Suppressor macrophage treated with lipopolysaccharide for 1 hour (primary cell): ENCODE results near the gene CDK18.

ENCODE experiments used
- DNase-seq, 3 donors: peaks; one replicate each; pipeline ENCODE4 v3.0.0-alpha.2; 2020 to 2022

The CDK18 gene

DNA sequence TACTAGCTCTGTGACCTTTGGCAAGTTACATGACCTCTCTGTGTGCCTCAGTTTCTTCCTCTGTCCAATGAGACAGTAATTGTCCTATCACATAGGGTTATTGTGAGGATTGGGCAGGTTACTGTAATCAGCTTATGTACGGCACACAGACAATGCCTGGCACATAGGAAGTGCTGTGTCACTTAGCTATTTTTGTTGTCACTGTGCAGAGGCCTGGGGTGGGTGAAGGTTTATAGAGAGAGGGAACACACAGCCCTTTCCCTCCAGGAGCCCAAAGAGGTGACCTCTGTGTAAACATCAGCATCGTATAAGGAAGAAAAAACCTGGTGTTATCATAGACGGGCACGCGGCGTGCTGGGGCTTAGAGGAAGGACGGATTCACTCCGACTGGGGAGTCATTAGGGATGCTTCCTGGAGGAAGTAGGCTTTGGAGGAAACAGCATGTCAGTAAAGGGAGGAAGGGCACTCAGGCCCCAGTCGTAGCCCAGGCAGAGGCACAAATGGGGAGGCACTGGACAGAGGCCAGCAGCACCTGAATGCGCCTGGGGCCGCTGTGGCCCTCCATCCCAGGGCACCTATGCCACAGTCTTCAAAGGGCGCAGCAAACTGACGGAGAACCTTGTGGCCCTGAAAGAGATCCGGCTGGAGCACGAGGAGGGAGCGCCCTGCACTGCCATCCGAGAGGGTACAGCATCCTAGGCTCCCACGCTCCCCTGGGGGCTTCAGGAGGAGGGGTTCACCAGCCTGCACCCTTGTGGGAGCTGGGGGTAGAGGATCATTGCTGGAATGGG, 21.2 kb downstream of the CDK18 start:
- no peak for DNase-seq

DNA sequence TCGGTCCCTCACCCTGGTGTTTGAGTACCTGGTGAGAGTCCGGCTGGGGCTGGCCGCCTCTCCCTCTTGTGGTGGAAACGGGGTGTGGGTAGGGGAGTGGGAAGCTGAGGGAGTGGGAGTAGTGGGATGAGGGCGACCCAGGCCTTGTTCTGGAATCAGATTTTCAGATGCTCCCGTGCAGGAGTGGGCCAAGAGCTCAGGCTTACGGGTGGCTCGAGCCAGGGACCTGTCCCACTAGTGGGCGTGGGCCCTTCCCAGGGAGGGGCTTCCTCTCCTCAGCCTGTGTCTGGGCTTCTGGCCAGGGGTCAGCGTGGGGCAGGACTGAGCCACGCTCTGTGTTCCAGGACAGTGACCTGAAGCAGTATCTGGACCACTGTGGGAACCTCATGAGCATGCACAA, 22.0 kb downstream of the CDK18 start:
- DNase-seq: no peak

DNA sequence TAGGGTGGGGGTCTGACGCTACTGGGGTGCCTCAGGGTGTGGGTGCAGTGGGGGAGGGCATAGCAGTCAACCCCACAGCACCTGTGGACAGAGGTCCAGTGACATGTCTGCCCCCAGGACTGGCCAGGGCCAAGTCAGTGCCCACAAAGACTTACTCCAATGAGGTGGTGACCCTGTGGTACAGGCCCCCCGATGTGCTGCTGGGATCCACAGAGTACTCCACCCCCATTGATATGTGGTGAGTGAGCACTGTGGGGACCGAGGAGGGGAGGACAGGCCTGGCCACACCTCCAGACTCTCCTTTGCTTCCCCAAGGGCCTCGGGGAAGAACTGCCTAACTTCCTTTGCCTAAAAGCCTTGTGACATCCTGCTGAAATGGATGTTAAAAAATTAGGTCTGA, 23.5 kb downstream of the CDK18 start:
- no peak for DNase-seq

DNA sequence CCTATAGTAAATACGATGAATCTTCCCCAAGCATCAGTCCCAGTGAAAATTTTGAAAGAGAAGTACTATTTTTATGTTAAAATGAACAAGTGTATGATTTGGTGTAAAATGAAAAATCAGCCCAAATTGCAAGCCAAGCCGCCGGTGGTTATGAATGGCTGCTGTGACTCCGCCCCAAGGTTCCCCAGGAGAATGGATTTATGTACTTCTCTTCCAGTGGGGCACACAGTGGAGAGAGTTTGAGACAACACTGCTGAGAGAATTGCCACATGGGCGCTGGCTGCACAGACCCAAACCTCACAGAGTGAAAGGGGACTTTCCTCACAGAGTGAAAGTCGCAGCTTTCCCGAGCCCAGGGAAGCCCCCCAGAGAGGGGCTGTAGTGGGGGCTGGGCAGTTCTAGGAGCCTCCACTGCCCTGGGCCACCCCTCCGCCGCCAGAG, 24.0 kb downstream of the CDK18 start:
- no peak for DNase-seq

DNA sequence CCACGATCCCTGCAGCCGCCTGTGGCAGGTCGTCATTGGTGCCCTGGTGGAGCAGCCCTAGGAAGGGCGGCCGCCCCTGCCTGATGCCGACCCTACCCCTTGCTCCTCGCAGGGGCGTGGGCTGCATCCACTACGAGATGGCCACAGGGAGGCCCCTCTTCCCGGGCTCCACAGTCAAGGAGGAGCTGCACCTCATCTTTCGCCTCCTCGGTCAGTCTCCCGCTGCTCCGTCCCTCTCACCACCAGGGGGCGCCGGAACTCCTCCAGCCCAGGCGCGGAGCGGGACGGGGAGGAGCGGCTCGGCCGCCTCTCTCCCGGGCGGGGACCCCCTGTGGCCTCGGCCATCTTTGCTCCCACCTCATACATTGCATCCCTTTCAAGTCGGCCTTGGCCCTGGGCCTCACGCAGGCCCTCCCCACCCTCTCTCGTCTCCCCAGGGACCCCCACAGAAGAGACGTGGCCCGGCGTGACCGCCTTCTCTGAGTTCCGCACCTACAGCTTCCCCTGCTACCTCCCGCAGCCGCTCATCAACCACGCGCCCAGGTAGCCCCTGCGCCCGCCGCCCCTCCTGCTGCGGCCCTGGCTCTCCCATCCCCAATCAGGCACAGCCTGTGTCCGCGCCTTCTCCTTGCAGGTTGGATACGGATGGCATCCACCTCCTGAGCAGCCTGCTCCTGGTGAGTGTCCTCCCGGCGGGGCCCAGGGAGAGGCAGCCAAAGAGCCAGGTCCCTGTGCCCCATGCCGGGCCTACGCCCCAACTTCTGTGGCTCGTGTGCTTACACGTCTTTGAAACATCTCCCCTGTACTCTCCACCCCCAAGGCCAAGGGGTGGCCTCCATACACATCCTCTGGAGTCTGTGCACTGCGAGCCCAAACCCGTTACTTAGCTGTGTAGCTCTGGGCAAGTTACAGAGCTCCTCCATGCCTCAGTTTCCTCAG, 24.7 kb downstream of the CDK18 start:
- DNase-seq: peak; percentile 79 to 94 (median 88)

DNA sequence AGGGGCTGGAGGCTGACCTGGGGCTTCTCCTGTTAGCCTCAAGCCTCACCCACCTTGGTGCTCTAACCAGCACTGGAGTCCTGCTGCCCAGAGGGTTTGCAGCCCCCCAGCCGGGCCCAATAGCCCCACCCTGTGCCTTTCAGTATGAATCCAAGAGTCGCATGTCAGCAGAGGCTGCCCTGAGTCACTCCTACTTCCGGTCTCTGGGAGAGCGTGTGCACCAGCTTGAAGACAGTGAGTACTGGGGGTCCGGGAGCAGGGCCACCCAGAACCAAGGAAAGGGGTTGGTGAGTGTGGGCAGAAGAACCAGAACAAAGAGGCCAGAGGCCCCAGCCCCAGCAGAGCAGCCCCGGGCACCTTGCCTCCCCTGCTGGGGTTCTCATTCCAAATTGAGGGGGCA, 25.6 kb downstream of the CDK18 start:
- no peak for DNase-seq

DNA sequence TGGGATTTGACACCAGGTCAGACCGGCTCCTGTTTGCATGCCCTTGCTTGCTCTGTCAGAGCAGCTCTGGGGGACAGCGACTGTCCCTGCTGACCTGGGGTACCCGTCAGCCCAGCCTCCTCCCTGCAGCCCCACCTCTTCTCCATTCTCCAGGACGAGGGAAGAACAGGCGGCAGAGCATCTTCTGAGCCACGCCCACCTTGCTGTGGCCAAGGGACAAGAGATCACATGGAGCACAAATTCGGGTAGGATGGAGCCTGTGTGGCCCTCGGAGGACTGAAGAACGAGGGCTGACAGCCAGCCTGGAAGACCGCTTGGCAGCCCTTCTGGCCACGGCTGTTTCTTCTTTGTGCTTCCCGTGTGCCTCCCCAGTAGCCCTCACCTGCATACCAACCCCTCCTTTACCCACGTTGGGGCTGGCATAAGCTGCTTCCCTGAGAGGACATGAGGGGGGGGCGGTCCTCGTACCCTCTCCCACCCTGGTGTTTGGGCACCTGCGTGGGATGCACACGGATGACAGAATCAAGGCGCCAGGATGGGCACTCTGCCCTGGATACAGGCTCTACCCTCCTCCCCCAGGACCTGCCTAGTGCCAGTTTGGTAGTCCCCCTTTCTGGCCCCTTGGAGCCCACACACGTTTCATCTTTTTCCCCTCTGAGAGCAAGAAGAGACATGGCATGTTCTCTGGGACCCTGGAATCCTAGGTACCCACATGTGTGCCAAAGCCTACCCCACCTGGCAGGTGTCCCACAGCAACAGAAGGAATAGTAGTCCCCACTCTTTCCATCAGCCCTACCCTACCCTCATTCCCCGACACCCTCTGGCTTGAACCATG, 26.9 kb downstream of the CDK18 start:
- DNase-seq: no peak

DNA sequence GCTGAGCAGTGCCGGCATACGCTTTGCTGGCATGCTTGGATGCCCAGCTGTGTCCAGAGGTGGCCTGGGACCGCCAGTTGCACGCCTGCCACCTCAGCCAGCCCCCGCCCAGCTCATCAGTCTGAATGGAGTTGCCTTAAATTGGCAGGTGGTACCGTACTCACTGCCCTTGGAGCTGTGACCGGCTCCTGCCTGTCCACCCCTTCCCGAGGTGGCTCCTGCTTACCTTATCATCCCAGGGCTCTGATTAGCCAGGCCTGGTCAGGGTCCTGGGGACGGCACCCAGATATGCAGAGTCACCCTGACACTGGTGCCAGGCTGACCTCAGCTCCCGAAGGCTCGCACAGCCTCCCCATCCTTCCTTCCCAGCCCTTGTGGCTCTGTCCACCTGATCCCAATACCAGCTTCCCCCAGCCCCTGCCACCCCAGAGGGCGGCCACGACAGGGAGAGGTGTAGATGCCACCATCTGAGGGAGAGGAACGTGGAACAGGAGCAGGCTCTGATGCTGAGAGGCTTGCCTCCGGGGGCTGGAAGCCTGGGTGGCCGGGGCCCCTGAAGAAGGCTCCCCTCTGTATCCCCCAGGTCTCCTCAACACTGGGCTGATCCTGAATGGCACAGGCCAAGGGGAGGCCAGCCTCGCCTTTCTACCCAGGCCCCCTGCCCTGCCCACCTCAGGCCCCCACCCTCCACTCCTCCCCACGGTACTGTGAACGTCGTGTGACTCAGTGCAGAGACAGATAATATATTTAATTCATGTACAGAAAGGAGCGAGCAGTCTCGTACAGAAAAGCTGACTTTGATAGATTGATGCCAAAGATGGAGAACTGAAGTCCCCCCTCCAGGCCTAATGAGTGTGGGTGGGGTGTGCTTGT, 27.8 kb downstream of the CDK18 start:
- DNase-seq: no peak

DNA sequence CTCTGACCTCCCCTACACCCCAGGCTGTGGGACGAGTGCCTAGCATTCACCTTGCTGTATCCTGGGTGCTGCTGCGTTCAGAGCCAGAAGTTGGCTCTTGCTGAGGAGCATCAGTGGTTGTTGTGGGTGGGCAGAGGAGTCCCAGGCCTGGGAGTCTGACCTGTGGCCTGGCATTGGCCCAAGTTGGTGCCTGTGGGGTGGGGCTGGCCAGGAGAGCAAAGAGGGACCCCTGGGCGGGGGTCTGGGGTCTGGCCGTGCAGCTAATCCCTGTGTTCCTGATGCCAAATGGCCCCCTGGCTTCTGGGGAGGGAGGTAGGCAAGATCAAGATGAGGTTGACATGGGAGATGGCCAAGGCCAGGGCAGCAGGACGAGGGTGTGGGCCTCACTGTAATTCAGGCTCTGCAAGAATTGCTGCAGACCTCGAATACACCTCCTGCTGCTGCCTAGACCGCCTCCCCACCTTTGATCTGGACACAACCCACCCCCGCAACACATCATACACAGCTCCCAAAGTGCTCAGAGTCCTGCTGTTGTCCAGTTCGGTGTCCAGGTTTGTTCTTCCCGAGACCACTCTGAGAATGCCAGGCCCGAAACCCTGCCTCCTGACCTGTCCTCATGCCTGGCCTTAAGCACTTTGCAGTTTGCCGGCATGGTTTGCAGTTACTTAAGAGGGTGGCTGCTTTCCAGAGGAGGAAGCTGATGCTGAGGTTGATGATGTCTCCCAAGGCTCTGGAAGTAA, 28.7 kb downstream of the CDK18 start:
- DNase-seq: no peak

DNA sequence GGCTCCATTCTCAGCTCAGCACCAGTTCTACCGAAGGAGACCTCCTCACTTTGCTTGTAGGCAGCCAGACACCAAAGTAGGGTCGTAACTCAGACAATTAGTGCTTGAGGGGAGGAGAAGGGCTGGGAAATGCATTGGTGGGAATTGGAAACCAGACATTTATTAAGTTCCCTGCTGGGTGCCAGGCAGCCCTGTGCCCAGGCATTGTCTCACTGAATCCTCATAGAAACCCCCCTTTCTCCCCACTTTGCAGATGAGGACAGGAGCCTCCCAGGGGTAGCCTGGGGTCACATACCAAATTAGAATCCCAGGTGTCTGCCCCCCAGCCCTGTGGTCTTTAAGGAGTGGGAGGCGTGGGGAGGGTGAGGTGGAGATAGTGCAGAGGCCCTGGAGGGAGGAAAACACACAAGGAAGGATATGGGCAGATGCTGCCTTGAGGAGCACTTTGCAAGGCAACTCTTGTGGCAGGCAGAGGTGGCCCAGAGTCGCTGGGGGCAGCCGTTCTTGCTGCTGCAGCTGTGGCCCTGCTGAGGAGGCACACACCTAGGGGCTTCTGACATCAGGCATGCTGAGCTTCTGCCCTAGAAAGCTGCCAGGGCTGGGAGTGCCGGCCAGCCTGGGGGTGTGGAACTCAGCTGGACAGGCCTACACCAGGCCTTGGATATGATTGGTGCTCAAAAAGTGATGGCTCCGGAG, 29.4 kb downstream of the CDK18 start:
- DNase-seq: no peak

DNA sequence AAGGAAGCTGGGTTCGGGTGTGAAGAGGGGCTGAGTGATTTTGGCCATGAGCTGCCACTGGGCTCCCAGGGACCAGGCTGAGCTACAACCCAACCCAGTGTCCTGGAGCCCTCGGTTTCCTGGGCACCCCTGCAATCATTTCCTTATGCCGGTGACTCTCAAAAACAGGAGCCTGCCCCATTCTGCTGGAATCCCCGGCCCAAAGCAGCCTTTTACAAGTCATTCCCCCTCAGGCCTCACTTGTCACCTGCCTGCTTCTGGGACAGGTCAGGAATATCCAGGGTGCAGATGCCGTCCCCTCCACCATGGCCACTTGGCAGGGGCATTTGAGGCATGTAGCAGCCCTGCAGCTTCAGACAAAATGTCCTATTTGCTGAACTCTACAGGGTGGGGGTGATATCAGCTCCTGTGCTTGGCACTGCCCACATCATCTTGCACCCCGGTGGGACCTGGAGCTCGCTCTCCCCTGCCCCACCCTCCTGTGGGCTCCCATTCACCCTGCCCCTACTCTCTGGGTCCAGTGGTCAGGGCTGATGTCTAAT, 30.0 kb downstream of the CDK18 start:
- no peak for DNase-seq

DNA sequence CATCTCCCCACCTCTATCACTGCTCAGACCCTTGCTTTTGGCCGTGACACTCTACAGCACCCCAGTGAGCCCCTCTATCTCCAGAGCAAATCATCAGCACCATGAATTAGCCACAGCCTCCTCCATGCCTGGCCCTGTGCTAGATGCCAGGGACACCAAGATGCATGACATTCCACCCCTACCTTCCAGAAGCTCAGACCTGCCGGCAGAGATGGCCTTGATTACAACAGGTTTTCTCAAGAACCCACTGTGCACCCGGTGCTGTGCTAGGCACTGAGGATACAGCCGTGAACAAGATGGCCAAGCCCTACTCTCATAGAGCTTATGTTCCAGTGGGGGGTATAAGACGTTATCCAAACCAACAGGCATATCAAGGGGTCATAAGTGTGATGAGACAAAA, 30.6 kb downstream of the CDK18 start:
- DNase-seq: no peak

DNA sequence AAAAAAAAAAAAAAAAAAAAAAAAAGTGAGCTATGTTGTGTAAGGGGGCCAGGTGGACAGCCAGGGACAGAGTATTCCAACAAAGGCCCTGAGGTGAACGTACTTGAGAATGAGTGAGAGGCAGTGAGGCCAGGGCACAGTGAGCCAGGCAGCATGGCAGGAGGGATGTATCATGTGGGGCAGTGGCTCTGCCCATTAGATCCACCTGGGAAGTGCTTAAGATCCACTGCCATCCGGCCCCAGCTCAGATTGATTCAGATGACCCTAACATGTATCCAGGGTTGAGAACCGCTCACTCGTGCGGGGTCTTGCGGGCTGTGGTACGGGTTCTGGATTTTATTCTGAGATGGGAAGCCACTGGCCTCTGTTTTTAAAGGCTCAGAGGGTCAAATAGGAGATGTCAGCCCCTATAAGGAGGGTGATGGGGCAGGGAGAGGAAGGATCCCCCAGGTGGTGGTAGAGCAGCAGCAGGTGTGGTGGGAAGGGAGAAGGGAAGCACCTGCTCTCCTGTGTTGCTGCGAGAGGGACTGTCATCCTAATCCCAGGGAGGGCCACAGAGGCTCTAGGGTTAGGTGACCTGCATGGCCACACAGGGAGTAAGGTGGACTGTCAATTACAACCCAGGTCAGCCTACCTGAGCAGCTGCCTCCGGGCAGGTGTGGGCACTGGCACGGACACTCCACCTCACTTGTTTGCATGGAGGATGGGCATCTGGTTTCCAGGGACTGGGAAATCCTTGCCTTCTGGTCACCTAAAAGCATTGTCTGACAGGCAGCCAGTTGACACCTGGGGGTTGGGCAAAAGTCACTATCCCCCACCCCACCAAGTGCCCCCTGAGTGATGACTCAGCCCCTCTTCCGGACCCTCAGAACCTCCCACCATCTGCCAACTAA, 31.6 kb downstream of the CDK18 start:
- DNase-seq: no peak

DNA sequence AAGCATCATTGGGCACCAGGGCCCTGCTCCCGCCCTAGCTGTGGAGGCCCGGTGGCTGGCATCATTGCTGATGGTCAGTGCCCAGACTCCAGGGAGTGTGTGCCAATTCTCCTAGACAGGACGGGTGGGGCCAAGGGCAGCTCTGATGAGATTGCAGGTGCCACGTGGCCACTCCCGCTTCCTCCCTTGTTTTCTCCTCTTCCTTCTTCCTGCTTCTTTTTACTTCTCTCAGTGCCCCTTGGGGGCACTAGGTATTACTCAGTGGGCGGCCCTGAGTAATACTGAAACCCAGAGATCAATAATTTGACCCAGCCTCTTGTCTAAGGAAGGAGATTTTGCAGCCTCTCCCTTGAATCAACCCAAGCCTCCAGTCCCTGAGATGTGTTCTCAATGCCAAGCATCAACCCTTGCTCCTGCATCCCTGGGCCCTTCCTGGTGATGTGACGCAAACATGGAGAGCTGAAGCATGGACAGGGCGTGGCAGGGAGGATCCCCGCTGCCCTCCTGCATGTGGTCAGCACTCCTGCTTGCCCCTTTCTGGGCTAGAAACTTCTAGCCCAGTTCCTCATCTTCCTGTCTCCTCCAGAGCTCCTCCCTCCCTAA, 32.4 kb downstream of the CDK18 start:
- no peak for DNase-seq

DNA sequence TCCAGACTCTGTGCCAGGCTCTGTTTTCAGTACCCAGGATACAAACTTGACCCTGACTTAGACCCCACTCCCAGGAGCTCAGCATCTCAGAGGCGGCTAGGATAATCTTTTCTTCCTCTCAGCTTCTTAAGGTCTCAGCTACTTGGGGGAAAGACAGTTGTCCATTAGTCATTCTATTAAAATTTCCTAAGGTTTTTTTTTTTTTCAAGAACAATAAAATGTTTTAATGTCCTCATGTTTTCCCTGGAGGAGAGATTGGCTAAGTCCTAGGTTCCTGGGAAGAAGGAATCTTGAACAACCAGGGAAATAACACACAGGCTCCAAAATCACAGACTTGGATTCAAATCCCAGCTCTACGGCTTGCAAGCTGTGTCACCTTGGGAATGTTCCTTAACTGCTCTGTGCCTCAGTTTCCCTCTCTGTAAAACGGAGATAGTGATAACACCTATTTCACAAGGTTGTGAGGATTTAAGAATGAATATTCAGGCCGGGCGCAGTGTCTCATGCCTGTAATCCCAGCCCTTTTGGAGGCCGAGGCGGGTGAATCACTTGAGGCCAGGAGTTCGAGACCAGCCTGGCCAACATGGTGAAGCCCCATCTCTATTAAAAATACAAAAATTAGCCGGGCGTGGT, 33.0 kb downstream of the CDK18 start:
- DNase-seq: no peak

DNA sequence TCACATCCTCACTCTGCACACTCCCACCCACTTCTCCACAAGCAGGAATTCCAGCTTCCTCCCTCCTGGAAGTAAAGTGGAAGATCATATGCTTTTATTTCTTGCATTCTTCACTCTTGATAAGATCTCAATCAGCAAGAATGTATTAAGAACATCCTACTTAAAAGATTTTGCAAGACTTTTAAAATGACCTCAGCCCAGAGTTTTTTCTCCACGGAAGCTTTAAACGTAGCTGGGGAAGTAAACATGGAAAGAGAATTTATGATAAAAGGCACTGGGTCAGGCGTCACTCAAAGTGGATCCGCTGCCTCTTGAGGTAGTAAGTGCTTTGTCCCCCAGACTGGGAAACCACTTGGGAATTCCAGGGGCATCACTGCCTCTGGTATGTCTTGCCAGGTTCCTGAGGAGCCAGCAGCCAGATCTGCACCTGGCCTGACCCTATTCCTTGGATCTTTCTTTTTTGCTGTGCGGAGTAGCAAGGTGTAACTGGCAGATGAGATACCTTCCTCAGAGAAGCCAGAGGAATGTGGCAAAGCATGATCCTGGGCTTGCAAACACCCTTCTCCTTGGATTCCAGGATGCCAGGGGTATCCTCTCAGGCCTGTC, 33.9 kb downstream of the CDK18 start:
- peak; percentile 51 to 77 (median 73) for DNase-seq

DNA sequence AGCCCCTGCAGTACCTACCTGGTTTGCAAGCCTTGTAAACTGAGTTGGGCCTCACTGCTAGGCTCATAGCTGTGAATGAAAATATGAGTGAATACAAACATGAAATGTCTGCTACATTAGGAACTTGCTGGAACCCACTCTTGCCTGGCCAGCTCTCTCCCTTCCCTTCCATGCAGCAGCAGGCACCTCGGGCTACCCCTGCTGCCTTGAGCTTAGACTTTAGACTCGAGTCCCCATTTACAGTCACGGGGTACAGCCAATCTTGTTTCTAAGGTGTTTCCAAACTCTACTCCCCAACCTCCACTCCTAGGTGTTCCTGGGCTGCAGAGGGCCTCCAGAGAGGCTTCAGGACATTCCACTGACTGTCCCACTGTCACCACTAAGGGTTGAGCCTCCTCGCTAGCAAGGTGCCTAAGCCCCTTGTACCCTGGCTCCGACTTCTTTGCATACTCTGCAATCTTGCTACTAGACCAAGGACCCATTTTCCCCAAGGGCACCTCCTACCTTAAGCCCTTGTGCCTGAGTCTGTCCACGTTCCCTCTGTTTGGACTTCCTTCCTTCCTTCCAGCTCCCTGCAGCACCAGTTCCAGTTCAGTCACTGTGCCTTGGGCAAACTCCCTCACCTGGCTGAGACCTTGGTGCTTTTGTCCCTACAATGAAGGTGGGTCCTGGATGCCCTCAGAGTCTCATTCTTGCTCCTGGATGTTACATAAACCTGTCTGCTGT, 36.9 kb downstream of the CDK18 start:
- no peak for DNase-seq
